Brain microvascular endothelial cell (primary cell): ENCODE results near the gene MPG.

Experiments
- DNase-seq: peaks from one replicate; pipeline ENCODE4 v3.0.0-alpha.2; 2020
- H3K27ac ChIP-seq: fragments of 250-450 bp; sonication (Bioruptor Pico); 2 replicates; pipeline ENCODE4 v1.5.1; 2020; ENCODE audit warnings: mild to moderate bottlenecking, moderate library complexity
- H3K27me3 ChIP-seq: fragments of 250-450 bp; sonication (Bioruptor Pico); replicated peaks from 2 replicates; pipeline ENCODE4 v1.5.1; 2020; ENCODE audit warnings: mild to moderate bottlenecking
- H3K36me3 ChIP-seq: fragments of 250-450 bp; sonication (Bioruptor Pico); replicated peaks from 2 replicates; pipeline ENCODE4 v1.5.1; 2020; ENCODE audit warnings: mild to moderate bottlenecking
- H3K4me3 ChIP-seq: 2 replicates; pipeline ENCODE4 v1.5.1; 2011; ENCODE audit warnings: low read depth, mild to moderate bottlenecking, control low read depth, low read length, moderate library complexity
- CTCF ChIP-seq: IDR thresholded peaks from 2 replicates; pipeline ENCODE4 v1.5.1; 2011; ENCODE audit warnings: low read depth, mild to moderate bottlenecking, moderate library complexity, low read length, control low read depth, inconsistent platforms; ENCODE audit errors: missing control alignments
- in situ Hi-C: cut with HindIII; loops from 2 replicates; pipeline ENCODE4 v1.10.0; 2017; ENCODE audit warnings: low sequenced_read_pairs, low pct_ligation_motif_present

Gene MPG

GRCh38 chr16:63998-64913, 13.8 kb upstream of the MPG start:
- Histone ChIP-seq H3K27ac (no peak overlapping the region), H3K36me3 (peaks cover 49% of the 10 kb centered on the region), H3K27me3 (no peaks in the 10 kb centered on the region), H3K4me3 (no peak overlapping the region)
- no peak for DNase-seq
- in situ Hi-C loops = no loop called here
- TF ChIP-seq CTCF = no peak

- H3K27me3 ChIP-seq = no peaks in the 10 kb centered on the region
- DNase-seq = no peak
- no peak overlapping the region for H3K4me3 ChIP-seq
- in situ Hi-C loops = no loop called here
- peaks cover 43% of the 10 kb centered on the region for H3K36me3 ChIP-seq
- no peak overlapping the region for H3K27ac ChIP-seq
- TF ChIP-seq CTCF = no peak
These were observed 13.1 kb upstream of the MPG start for GRCh38 chr16:64914-65255.

GRCh38 chr16:65745-66144, 12.3 kb upstream of the MPG start:
- peak; percentile 96 for TF ChIP-seq CTCF
- peaks cover 34% of the 10 kb centered on the region for H3K36me3 ChIP-seq
- in situ Hi-C loops = no loop called here
- H3K4me3 ChIP-seq = no peak overlapping the region
- H3K27me3 ChIP-seq = no peaks in the 10 kb centered on the region
- H3K27ac ChIP-seq = no peak overlapping the region
- DNase-seq = peak; percentile 63

- Histone ChIP-seq H3K27me3 (no peaks in the 10 kb centered on the region), H3K36me3 (peaks cover 28% of the 10 kb centered on the region)
These were observed 11.5 kb upstream of the MPG start for GRCh38 chr16:66309-67182.

GRCh38 chr16:67183-67791, 10.7 kb upstream of the MPG start:
- no peak overlapping the region for H3K27ac ChIP-seq
- H3K4me3 ChIP-seq = no peak overlapping the region
- TF ChIP-seq CTCF = no peak
- in situ Hi-C loops = no loop called here
- DNase-seq = no peak
- no peaks in the 10 kb centered on the region for H3K27me3 ChIP-seq
- H3K36me3 ChIP-seq = peaks cover 20% of the 10 kb centered on the region

More at GRCh38 chr16:66309-67182, 11.5 kb upstream of the MPG start:
- no peak for DNase-seq
- in situ Hi-C loops = no loop called here
- TF ChIP-seq CTCF = no peak
- Histone ChIP-seq H3K4me3 (no peak overlapping the region), H3K27ac (no peak overlapping the region)
